HG03469 (cell line): Measurements from ENCODE around the gene ATL1.
"Not testable (repeated sequence)": the region's sequence is repeated elsewhere in the genome, so short reads cannot be mapped to it uniquely, and the experiment has no call there.

Experiments used
- ATAC-seq: cut with Tn5 transposase; IDR thresholded peaks from one replicate; pipeline ENCODE4 v1.9.1; 2021; ENCODE audit warnings: mild to moderate bottlenecking, moderate library complexity, moderate number of reproducible peaks; ENCODE audit not compliant: unreplicated experiment

The ATL1 gene

DNA sequence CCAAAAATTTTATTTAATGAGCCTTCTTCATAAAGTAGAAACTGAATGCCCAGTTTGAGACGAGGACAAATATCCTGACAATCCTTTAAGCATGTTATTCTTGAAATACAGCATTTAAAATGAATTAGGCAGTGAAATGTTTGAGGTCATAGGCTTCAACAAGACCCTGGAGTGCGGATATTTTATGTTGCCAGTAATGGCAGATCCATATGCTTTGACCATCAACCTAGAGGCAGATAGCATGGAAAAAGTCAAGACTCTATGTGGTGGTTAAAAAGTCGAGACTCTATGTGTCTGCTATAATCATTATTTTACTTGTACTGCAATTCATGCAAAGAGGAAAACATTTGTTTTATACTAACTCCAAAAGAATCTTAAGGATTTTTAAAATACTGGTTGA lies 25.5 kb upstream of the ATL1 start:
- ATAC-seq, result no peak

DNA sequence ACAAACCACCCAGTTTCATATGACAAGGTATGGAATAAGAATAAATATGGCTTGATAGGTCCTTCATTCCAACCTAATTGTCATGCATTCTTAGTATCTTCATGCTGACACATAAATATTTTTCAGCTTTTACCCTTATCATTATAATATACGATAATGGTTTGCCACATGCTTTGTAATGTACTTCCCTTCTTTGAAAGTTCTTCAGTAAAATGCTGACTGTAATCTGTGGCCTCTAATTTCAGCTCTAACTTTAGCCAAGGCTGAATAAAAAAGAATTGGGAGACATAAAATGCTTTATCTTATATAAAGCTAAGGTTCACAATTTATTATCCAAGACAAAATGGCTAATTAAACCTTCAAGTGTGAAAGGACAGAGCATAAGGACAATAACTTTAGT lies 24.9 kb upstream of the ATL1 start:
- no peak for ATAC-seq

DNA sequence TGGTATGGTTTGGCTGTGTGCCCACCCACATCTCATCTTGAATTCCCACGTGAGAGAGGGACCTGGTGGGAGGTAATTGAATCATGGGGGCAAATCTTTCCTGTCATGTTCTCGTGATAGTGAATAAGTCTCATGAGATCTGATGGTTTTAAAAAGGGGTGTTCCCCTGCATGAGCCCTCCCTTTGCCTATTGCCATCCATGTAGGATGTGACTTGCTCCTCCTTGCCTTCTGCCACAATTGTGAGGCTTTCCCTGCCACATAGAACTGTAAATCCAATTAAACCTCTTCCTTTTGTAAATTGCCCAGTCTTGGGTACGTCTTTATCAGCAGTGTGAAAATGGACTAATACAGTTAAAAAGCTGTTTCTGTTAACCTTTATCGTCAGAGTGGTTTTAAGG lies 21.9 kb upstream of the ATL1 start:
- not testable (repeated sequence) for ATAC-seq

DNA sequence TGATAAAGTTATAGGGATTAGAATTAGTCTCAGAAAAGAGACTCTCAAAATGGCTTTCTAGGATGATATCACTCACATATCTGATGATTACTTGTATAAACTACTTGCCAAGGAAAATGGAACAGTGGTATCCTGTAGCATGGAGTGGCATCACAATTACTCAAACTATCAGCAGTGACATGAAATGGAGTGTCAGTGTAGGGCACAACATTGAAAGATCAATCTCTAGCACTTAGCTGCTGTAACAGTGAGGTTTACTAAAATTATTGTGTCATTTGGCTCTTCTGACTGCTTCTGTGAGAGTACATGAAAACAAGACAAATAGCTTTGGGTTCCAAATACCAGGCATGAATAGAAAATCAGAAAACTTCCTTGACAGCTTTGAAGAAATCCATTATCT lies 20.9 kb upstream of the ATL1 start:
- ATAC-seq, result no peak

DNA sequence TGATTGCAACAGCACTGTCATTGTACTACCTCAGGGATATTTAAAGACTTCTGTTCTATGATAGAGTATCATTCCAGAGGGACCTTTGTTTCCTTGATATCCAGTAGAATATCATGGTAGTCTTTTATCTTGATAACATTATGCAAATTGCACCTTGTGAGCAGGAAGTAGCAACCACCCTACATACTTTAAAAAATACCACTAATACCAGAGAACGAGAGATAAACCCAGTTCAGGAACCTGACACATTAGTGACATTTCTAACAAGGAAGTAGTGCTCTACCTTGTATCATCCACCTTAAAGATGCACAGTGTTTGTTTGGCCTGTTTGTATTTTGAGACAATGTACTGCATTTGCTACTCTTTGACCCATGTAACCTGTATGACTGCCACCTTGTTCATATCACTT lies 18.8 kb upstream of the ATL1 start:
- no peak for ATAC-seq

DNA sequence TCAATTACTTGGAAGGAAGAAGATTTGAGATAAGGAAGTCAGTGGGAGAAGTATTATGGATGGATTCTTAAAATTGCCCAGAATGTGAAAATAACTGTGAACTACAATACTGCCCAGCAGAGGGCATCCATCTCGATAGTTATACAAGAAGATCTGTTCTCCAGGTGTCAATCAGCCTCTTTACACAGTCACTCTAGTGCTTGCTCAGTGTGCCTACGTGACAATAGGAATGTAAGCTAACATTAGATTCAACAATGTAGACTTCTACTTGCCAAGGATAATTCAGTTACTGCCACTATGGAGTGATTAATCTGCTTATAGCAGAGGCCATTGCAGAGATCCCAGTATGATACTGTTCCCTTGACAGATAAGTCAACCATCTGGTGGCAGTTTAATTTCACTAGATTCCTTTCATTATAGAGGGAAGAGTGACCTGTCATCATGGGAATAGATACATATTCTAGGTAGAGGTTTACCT lies 17.0 kb upstream of the ATL1 start:
- ATAC-seq, result no peak

DNA sequence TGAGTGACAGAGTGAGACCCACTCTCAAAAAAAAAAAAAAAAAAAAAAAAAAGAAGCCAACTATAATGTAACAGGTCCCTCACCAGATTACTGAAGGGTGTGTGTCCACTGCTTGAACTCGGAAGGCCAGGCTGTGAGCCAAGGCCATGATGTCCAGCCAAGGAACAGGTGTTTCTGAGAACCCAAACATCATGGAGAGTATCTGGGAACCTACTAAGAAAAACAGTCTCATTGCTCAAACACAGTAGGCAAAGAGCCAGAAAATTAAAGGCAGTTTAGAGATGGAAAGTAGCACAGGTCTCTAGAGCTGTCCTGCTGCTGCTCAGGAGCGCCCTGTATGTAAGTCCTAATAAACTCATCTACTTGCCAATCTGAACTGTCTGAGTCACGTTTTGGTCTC lies 15.0 kb upstream of the ATL1 start:
- ATAC-seq, result no peak

DNA sequence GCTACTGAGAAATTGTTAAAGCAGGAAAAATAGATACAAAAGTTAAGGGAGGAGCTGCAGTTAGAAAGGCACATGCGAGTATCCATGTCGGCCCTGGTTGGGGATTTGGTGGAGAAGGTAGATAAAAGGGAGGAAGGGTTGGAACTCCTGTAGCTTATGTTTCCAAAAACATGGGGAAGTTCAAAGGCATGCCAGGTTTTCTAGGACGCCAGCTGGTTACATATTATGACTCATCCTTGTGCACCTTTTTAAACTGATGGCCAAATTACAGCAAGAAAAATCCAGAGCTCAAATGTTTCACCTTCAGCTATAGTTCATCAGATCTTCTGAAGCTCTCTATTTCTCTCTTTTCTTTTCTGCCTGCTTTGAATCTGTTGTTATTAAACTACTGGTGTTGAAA lies 14.3 kb upstream of the ATL1 start:
- ATAC-seq, result no peak

DNA sequence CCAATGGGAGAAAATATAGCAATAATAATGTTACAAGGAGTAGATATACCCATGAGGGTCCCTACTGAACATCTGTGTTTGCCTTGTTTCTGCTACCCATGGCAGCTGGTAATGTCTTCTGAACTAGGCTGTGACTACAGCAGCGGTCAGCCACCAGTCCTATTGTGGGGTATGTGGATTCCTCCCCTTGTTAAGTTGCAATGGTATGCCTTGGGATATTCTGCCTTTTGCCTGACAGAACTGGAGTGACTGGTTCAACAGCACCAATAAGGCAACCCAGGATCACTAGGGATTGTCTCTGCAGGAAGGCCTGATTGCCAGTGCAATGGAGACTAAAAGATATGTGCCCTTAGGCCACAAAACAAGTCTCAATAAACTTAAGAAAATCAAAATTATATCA lies 9.7 kb upstream of the ATL1 start:
- no peak for ATAC-seq

DNA sequence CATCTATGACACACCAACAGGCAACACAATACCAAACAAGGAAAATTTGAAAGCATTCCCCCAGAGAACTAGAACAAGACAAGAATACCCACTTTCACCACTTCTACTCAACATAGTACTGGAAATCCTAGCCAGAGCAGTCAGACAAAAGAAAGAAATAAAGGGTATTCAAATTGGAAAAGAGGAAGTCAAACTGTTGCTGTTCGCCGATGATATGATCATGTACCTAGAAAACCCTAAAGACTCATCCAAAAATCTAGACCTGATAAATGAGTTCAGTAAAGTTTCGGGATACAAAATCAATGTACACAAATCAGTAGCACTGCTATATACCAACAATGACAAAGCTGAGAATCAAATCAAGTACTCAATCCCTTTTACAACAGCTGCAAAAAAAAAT lies 8.1 kb upstream of the ATL1 start:
- ATAC-seq, result no peak

DNA sequence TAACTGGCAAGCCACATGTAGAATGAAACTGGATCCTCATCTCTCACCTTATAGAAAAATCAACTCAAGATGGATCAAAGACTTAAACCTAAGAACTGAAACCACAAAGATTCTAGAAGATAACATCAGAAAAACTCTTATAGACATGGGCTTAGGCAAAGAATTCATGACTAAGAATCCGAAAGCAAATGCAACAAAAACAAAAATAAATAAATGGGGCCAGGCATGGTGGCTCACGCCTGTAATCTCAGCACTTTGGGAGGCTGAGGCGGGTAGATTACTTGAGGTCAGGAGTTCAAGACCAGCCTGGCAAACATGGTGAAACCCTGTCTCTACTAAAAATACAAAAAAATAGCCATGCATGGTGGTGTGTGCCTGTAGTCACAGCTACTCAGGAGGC lies 7.1 kb upstream of the ATL1 start:
- ATAC-seq, result not testable (repeated sequence)

DNA sequence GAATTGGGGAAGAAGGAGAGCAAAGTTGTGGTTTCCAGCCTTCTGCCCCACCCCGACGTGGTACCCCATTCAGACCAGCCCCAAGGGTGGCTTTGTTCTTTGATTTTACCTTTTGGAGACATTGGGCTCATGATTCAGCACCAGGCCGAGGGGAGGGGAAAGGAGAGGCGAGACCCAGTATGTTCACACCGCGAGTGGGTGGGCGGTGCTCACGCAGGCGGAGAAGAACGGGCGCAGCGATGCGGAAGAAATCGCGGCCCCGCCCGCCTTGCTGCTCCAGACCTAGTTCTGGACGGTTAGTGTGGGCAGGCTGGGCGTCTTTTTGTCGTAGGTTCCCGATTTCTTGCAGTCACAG lies 963 bp downstream of the ATL1 start:
- ATAC-seq, result no peak

DNA sequence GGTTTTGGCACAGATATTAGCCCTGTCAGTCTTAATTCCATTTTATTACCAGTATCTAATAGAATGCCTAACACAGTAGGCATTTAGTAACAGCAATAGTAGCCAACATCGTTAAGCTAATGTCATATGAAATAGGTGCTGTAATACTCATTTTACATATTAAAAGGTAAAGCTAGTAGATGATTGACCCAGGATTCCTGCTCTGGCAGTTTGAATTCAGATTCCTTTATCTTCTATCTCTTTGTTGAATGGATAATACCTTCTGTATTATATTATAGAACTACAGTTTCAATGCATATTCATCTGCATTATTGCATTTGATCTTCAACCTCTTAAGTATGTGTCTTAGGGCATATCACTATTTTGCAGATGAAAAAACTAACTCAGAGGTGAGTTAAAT lies 2.9 kb downstream of the ATL1 start:
- no peak for ATAC-seq

DNA sequence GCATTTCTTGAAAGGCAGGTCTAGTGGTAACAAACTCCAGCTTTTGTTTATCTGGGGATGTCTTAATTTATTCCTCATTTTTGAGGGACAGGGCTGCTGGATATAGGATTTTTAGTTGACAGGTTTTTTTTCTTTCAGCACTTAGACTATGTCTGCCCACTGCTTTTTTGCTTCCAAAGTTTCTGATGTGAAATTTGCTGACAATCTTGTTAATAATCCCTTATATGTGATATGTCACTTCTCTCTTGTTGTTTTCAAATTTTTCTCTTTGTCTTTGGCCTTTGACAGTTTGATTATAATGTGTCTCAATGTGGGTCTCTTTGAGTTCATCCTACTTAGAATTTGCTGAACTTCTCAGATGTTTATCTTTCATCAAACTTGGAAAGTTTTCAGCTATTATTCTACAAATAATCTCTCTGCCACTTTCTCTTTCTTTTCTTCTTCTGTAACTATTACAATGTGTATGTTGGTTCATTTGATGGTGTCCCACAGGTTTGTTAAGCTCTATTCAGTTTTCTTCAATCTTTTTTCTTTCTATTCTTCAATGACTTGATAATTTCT lies 9.8 kb downstream of the ATL1 start:
- ATAC-seq, result no peak

DNA sequence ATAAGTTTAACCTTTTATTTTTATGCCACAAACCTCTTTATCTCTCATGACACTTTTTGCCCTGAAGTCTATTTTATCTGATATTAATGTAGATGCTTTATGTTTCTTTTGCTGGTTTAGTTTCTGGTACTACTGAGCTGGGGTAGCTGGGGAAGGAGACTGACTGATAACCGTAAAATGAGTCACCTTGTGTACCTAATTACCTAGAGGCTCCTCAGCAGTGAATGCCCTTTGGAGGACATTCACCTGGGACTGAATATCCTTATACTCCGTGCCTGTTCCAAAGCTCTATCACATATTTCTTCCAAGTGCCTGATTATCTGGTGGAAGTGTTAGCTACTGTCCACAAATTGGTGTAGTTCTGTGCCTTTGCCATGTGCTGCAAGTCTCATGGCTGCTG lies 13.9 kb downstream of the ATL1 start:
- no peak for ATAC-seq

DNA sequence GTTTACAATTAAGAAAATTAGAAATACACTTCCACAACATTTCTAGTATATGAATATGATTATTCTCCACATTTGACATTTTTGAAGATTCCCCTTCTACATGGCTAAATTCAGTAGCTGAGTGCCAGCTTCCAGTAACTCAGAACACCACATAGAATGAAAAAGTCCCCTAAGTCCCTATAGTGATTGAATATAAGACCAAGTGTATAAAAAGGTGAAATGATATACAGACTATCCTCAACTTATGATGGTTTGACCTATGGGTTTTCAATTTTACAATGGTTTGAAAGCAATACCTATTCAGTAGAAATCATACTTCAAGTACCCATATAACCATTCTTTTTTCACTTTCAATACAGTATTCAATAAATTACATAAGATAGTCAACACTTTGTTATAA lies 15.8 kb downstream of the ATL1 start:
- no peak for ATAC-seq

DNA sequence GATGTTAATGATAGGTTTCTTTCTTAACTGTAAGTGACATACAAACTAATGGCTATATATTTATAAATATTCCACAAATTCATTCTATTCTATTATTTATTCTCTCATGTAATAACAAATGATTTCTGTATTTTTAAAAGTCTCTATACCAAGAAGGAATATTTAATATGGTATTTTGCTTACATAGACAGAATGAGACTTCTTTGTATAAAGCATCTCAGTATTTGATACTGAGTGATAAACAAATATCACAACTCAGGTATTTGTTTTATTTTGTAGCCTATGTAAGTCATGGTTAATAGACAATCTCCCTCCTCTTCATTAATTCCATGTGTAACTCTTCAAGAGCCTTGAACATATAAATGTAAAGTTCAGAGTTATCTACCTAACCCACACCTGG lies 18.0 kb downstream of the ATL1 start:
- no peak for ATAC-seq

DNA sequence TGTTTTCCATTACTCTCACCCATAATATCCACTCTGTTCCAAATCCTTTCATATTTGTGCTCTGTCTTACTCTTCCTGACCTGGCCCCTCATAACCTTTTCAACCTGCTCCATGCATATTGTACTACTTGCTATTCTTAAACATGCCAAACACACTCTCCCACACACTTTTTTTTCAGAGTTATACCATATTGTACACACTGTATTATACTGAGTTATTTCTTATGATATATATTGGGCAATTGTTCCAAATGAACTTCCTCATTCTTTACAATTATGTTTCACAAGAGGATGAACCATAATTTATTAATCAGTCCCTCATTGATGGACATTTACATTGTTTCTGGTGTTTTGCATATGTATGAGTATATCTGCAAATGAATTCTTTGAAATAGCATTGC lies 18.5 kb downstream of the ATL1 start:
- ATAC-seq, result no peak

DNA sequence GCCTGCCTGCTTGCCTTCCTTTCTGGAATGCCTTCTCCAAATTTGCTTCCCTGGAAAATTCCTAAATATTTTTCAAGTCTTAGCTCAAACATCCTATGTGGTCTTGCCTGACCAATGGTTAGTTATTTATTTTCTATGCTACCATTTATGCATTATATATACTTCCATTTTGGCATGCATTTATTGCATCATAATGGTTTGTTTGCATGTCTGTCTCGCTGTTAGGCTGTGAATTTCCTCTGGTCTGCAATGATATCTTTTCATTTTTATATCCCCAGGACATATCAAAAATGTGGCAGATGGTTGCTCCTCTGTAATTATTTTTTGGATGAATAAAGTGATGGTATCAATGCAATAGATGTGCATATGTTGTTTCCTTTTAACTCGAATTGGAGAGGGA lies 30.5 kb downstream of the ATL1 start:
- ATAC-seq, result no peak

DNA sequence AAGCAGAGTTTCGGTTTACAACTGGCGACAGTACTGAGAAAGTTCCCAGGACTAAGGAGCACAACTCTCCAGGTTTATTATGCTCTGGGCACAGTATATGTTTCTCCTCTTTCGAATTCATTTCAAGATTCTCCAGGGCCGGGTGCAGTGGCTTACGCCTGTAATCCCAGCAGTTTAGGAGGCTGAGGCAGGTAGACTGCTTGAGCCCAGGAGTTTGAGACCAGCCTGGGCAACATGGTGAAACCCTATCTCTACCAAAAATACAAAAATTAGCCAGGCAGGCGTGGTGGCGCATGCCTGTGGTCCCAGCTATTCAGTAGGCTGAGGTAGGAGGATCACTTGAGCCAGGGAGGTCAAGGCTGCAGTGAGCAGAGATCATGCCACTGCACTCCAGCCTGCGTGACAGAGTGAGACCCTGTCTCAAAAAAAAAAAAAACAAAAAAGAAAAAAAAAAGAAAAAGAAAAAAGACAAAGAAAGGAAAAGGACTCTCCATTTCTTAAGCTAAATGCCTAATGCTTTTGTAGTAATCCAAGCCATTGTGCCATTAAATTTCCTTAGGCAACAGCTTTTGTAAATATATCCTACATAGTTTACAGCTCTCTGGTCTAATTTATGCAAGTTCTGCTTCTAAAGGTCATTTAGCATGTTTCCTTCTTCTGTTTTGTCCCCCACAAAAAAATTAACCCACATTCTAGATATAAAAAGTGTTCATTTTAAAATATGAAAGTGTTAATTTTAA lies 34.8 kb downstream of the ATL1 start:
- no peak for ATAC-seq

DNA sequence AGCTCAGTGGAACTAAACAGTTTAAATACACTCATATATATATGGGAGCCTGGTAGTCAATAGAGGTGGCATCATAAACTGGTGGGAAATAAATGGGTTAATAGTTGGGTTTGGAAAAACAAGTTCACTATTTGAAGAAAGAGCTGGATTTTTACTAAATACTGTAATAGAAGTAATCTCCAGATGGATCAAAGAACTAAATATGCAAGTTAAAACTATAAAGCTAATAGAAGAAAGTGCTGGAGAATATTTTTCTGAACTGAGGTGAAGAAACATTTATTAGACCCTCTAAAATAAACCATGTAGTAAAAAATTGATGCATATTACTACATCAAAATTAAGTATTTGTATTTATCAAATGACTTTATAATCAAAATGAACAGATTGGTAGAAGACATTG lies 38.8 kb downstream of the ATL1 start:
- ATAC-seq, result no peak

DNA sequence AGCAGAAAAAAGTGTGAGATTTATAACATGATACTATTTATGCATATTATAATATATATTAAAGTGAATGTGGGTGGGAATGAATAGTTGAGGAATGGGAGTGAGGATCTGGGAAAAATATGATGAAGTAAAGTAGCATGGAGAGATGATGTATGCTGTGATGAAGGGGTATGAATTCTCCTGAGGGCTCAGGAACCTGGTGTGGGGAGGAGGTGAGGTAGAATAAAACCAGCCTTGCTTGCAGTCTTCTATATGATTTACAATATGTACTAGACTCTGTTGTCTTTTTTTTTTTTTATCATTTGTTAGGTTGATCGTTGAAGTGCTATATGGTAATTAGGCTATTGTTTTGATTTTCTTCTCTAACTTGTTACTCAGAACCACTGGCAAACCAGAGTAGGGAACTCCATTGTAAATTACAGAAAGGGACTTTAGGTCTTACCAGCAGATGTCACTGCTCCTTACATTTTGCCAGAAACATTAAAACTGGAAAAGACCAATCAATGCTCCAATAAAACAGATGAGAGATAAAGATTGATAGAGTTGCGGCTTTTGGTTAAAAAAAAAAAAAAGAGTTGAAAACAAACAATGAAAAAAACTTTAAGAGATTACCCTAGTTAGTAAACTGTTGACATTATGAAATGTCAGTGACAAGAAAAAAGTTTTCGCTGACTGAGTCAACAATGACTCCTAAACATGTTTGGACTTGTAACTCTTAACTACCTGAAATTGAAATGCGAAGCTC lies 39.9 kb downstream of the ATL1 start:
- no peak for ATAC-seq
